Endothelial cell (in vitro differentiated cells): ENCODE data around the gene MALT1. TPM values are rescaled to one million over a fixed set of nuclear protein-coding genes. Genes with fewer than 3 reads are reported as not detected.

Experiments used
- DNase-seq: peaks from one replicate; pipeline ENCODE4 v3.0.0; 2021; ENCODE audit warnings: low spot score
- H3K27ac Mint-ChIP-seq: one replicate; pipeline ENCODE4 v1.8.0; 2021; ENCODE audit warnings: mixed read lengths, inconsistent platforms; ENCODE audit not compliant: unreplicated experiment
- H3K27me3 Mint-ChIP-seq: one replicate; pipeline ENCODE4 v1.8.0; 2021; ENCODE audit warnings: mild to moderate bottlenecking, moderate library complexity, mixed read lengths, inconsistent platforms; ENCODE audit not compliant: unreplicated experiment
- H3K36me3 Mint-ChIP-seq: one replicate; pipeline ENCODE4 v1.8.0; 2021; ENCODE audit warnings: mild to moderate bottlenecking, low read depth, mixed read lengths, inconsistent platforms; ENCODE audit not compliant: unreplicated experiment
- H3K4me1 Mint-ChIP-seq: one replicate; pipeline ENCODE4 v1.8.0; 2021; ENCODE audit warnings: mild to moderate bottlenecking, mixed read lengths, inconsistent platforms; ENCODE audit not compliant: unreplicated experiment
- H3K4me3 Mint-ChIP-seq: one replicate; pipeline ENCODE4 v1.8.0; 2021; ENCODE audit warnings: mild to moderate bottlenecking, mixed read lengths, inconsistent platforms; ENCODE audit not compliant: unreplicated experiment
- H3K9me3 Mint-ChIP-seq: one replicate; pipeline ENCODE4 v1.8.0; 2021; ENCODE audit warnings: mixed read lengths, inconsistent platforms; ENCODE audit not compliant: unreplicated experiment
- CTCF ChIP-seq: fragments of 200-600 bp; sonication (generic); IDR thresholded peaks from one replicate; pipeline ENCODE4 v1.5.0; 2021; ENCODE audit warnings: antibody characterized with exemption; ENCODE audit not compliant: unreplicated experiment
- total RNA-seq: library from RNA; stranded (reverse); fragmentation: NEBNext Ultra II Directional; extraction: Animal tissue kit (Norgen Biotek cat#: 25700); gene quantifications from one replicate; pipeline ENCODE4 v1.2.1, GENCODE V29; 2021; ENCODE audit not compliant: unreplicated experiment

MALT1 gene
- total RNA-seq, 1 donor from 2014 or later = 17.3 TPM

GRCh38 chr18:58721566-58722239 is 50.4 kb downstream of the MALT1 start:
- Mint-ChIP-seq H3K36me3 (peaks cover under 1% of the 10 kb centered on the region), H3K4me3 (no peak overlapping the region), H3K4me1 (peaks cover under 1% of the 10 kb centered on the region), H3K27me3 (no peaks in the 10 kb centered on the region), H3K27ac (no peak overlapping the region), H3K9me3 (no peaks in the 10 kb centered on the region)
- TF ChIP-seq CTCF = no peak
- DNase-seq = no peak

DNA sequence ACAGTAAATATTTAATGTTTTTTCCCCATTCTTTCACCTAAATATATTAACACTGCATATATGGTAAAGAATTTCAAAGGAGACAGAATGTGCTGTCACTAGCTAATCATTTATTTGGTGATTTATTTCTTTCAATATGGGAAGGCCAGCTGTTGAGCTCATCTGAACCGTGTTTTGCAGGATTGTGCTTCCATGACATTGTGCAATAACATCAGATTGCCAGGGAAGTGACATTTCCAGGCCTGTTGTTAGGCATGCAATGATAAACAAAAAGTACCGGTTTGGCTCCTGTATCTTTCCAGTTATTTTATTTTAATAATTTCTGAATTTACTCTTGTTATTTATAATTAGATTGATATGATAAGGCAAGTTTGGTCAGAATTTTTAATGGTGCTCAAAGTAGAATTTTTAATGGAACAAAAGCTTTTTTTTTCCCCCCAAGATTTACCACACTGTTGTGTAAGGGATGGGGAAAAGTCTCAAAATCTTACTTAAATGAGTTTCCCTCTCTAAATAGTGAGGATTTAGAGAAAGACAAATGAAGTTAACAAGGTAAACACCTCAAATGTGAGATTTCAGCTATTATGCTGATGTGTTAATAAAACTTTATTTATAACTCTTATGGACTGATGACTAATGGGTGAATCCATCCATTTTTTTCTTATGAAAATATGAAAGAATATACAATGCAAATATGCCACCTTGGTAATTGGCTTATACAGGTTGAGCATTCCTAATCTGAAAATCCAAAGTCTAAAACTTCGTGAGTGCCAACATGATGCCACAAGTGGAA is 52.7 kb downstream of the MALT1 start:
- no peak for TF ChIP-seq CTCF
- Mint-ChIP-seq H3K9me3 (no peaks in the 10 kb centered on the region), H3K27ac (no peak overlapping the region), H3K27me3 (no peaks in the 10 kb centered on the region), H3K36me3 (no peaks in the 10 kb centered on the region), H3K4me3 (no peak overlapping the region), H3K4me1 (no peaks in the 10 kb centered on the region)
- DNase-seq = no peak

GRCh38 chr18:58726671-58727070 is 55.4 kb downstream of the MALT1 start:
- no peaks in the 10 kb centered on the region for H3K4me1 Mint-ChIP-seq
- H3K27ac Mint-ChIP-seq = no peak overlapping the region
- H3K9me3 Mint-ChIP-seq = no peaks in the 10 kb centered on the region
- no peak for DNase-seq
- H3K4me3 Mint-ChIP-seq = no peak overlapping the region
- H3K36me3 Mint-ChIP-seq = no peaks in the 10 kb centered on the region
- no peak for TF ChIP-seq CTCF
- H3K27me3 Mint-ChIP-seq = no peaks in the 10 kb centered on the region

- DNase-seq = no peak
- no peaks in the 10 kb centered on the region for H3K9me3 Mint-ChIP-seq
- H3K27ac Mint-ChIP-seq = no peak overlapping the region
- no peaks in the 10 kb centered on the region for H3K27me3 Mint-ChIP-seq
- no peaks in the 10 kb centered on the region for H3K4me1 Mint-ChIP-seq
- H3K4me3 Mint-ChIP-seq = no peak overlapping the region
- TF ChIP-seq CTCF = no peak
- H3K36me3 Mint-ChIP-seq = no peaks in the 10 kb centered on the region
Measured at GRCh38 chr18:58727776-58728500, 56.7 kb downstream of the MALT1 start.
